Left lung (tissue), 10 donors: ENCODE measurements around the gene DIRAS1. TPM values are rescaled to one million over a fixed set of nuclear protein-coding genes. Genes with fewer than 3 reads are reported as not detected.
"Not testable (repeated sequence)": the region's sequence is repeated elsewhere in the genome, so short reads cannot be mapped to it uniquely, and the experiment has no call there.

Experiments used
- ATAC-seq: fragments of 200-7000 bp; cut with Tn5 transposase; one replicate; pipeline ENCODE4 v1.9.1; 2020; ENCODE audit warnings: moderate library complexity
- DNase-seq, 4 donors: peaks; one replicate each; pipeline ENCODE4 v3.0.0-alpha.2; 2013 to 2020
- H3K27ac ChIP-seq, 2 donors: fragments of 200-600 bp; sonication (generic) in 1 of 2; one replicate each; pipeline versions ENCODE4 v1.5.0 to v1.8.0; 2020 to 2021
- H3K27me3 ChIP-seq, 2 donors: fragments of 200-600 bp; sonication (generic) in 1 of 2; one replicate each; pipeline versions ENCODE4 v1.5.0 to v1.8.0; 2020 to 2021
- H3K36me3 ChIP-seq, 2 donors: fragments of 200-600 bp; sonication (generic) in 1 of 2; one replicate each; pipeline versions ENCODE4 v1.5.0 to v1.8.0; 2020 to 2021
- H3K4me1 ChIP-seq, 2 donors: fragments of 200-600 bp; one replicate each; pipeline ENCODE4 v1.8.0; 2021
- H3K4me3 ChIP-seq, 2 donors: fragments of 200-600 bp; sonication (generic) in 1 of 2; one replicate each; pipeline versions ENCODE4 v1.5.0 to v1.8.0; 2020 to 2021; ENCODE audit warnings: mild to moderate bottlenecking in 1 of 2
- H3K9me3 ChIP-seq, 2 donors: fragments of 200-600 bp; sonication (generic) in 1 of 2; one replicate each; pipeline versions ENCODE4 v1.5.0 to v1.8.0; 2020 to 2021
- CTCF ChIP-seq, 2 donors: fragments of 200-600 bp; sonication (generic) in 1 of 2; IDR thresholded peaks; one replicate each; pipeline versions ENCODE4 v1.5.0 to v1.8.0; 2021; ENCODE audit warnings: antibody characterized with exemption in 2 of 2
- intact Hi-C, 2 donors: fragments of 100-400 bp; cut with DNase I; formaldehyde crosslinking; loops; one replicate each; pipeline versions ENCODE4 v1.11.2 to v1.14.2; 2022
- polyA plus RNA-seq, 6 donors: library from polyadenylated mRNA; unstranded; fragments of 120-200 nt; gene quantifications; one replicate each; pipeline ENCODE4 v1.2.1, GENCODE V29; 2013; ENCODE audit not compliant: insufficient read length in 6 of 6
- total RNA-seq, 2 donors: library from RNA; stranded (reverse); fragmentation: NEBNext Ultra II Directional; extraction: Animal tissue kit (Norgen Biotek cat#: 25700); gene quantifications; one replicate each; pipeline ENCODE4 v1.2.1, GENCODE V29; 2021
- donor health status: DM: no; HTN: yes; CAD: no.
- donor health status: DM: no; HTN: no; CAD: no.

The DIRAS1 gene
- total and polyA plus RNA-seq, 8 donors, result 0.71 to 4.1 (median 1.5) TPM

GRCh38 chr19:2714531-2715269, 6.5 kb downstream of the DIRAS1 start:
- intact Hi-C loops, result no loop called here
- peaks cover 0 to 10% of the 10 kb centered on the region in 2 donors for H3K9me3 ChIP-seq
- H3K4me3 ChIP-seq, result no peak overlapping the region
- H3K36me3 ChIP-seq, result no peaks in the 10 kb centered on the region
- no peak overlapping the region for H3K27ac ChIP-seq
- ATAC-seq (no peak), DNase-seq (no peak)
- peaks cover 0 to 10% of the 10 kb centered on the region in 2 donors for H3K4me1 ChIP-seq
- peaks cover 2 to 40% of the 10 kb centered on the region in 2 donors for H3K27me3 ChIP-seq
- no peak for TF ChIP-seq CTCF (IDR thresholded peaks at IDR 0.05)

- intact Hi-C loops, ATAC-seq, H3K36me3 ChIP-seq, H3K4me1 ChIP-seq, H3K4me3 ChIP-seq, DNase-seq, H3K27ac ChIP-seq: not testable (repeated sequence)
- Histone ChIP-seq H3K9me3 (peaks cover 0 to 10% of the 10 kb centered on the region in 2 donors), H3K27me3 (peaks cover 0 to 34% of the 10 kb centered on the region in 2 donors)
These were observed 7.1 kb downstream of the DIRAS1 start for GRCh38 chr19:2714102-2714501.

GRCh38 chr19:2713170-2713569, 8.0 kb downstream of the DIRAS1 start:
- H3K4me3 ChIP-seq, H3K36me3 ChIP-seq, H3K4me1 ChIP-seq, ATAC-seq, H3K27ac ChIP-seq, intact Hi-C loops, DNase-seq: not testable (repeated sequence)
- Histone ChIP-seq H3K9me3 (peaks cover 0 to 10% of the 10 kb centered on the region in 2 donors), H3K27me3 (peaks cover 0 to 25% of the 10 kb centered on the region in 2 donors)

GRCh38 chr19:2711875-2712205, 9.3 kb downstream of the DIRAS1 start:
- Histone ChIP-seq H3K4me1 (peaks cover 0 to 10% of the 10 kb centered on the region in 2 donors), H3K36me3 (no peaks in the 10 kb centered on the region), H3K4me3 (no peak overlapping the region), H3K27me3 (peaks cover 0 to 14% of the 10 kb centered on the region in 2 donors), H3K9me3 (peaks cover 0 to 10% of the 10 kb centered on the region in 2 donors), H3K27ac (no peak overlapping the region)
- no peak for DNase-seq
- intact Hi-C loops, result no loop called here
- TF ChIP-seq CTCF (IDR thresholded peaks at IDR 0.05), result no peak
- ATAC-seq, result no peak

- intact Hi-C loops, result no loop called here
- Histone ChIP-seq H3K4me3 (no peak overlapping the region), H3K27me3 (peaks cover 0 to 14% of the 10 kb centered on the region in 2 donors), H3K36me3 (no peaks in the 10 kb centered on the region), H3K27ac (no peak overlapping the region), H3K4me1 (peaks cover 0 to 10% of the 10 kb centered on the region in 2 donors), H3K9me3 (peaks cover 0 to 10% of the 10 kb centered on the region in 2 donors)
- no peak for ATAC-seq
- TF ChIP-seq CTCF (IDR thresholded peaks at IDR 0.05), result no peak
- DNase-seq, result no peak
These were observed 9.8 kb downstream of the DIRAS1 start for GRCh38 chr19:2711172-2711874.

GRCh38 chr19:2706251-2706650, 14.9 kb downstream of the DIRAS1 start:
- ATAC-seq (no peak), DNase-seq (no peak)
- no peak for TF ChIP-seq CTCF (IDR thresholded peaks at IDR 0.05)
- intact Hi-C loops, result no loop called here
- H3K9me3 ChIP-seq, result no peaks in the 10 kb centered on the region
- H3K36me3 ChIP-seq, result no peaks in the 10 kb centered on the region
- H3K27ac ChIP-seq, result no peak overlapping the region
- no peak overlapping the region for H3K4me3 ChIP-seq
- peaks cover 0 to 15% of the 10 kb centered on the region in 2 donors for H3K27me3 ChIP-seq
- peaks cover 0 to 22% of the 10 kb centered on the region in 2 donors for H3K4me1 ChIP-seq
